Peyer's patch (tissue), 4 donors: Measurements from ENCODE around the gene DNAJB6. TPM values are rescaled to one million over a fixed set of nuclear protein-coding genes. Genes with fewer than 3 reads are reported as not detected.

Source experiments
- DNase-seq, 3 donors: peaks; one replicate each; pipeline ENCODE4 v3.0.0-alpha.2; 2017 to 2019
- H3K27ac ChIP-seq, 4 donors: fragments of 200-600 bp; sonication (generic); one replicate each; pipeline ENCODE4 v1.5.1; 2016 to 2019
- H3K27me3 ChIP-seq, 2 donors: fragments of 200-600 bp; sonication (generic); one replicate each; pipeline ENCODE4 v1.5.1; 2019
- H3K36me3 ChIP-seq, 3 donors: fragments of 200-600 bp; sonication (generic); one replicate each; pipeline ENCODE4 v1.5.1; 2016 to 2019
- H3K4me1 ChIP-seq, 4 donors: fragments of 200-600 bp; sonication (generic); one replicate each; pipeline ENCODE4 v1.5.1; 2016 to 2019
- H3K4me3 ChIP-seq, 4 donors: fragments of 200-600 bp; sonication (generic); 1 replicate in 3 of 4; 2 replicates in 1 of 4; pipeline ENCODE4 v1.5.1; 2016 to 2019; ENCODE audit warnings: mild to moderate bottlenecking in 1 of 4
- H3K9me3 ChIP-seq, 4 donors: fragments of 200-600 bp; sonication (generic); one replicate each; pipeline ENCODE4 v1.5.1; 2016 to 2019; ENCODE audit warnings: mild to moderate bottlenecking in 1 of 4
- POLR2A ChIP-seq, 2 donors: fragments of 450-650 bp; IDR thresholded peaks; one replicate each; pipeline ENCODE4 v1.5.1; 2017; ENCODE audit warnings: antibody characterized with exemption in 2 of 2, mild to moderate bottlenecking in 2 of 2, moderate library complexity in 2 of 2
- total RNA-seq, 4 donors: library from RNA; depleted of rRNA; stranded (reverse); fragments of >200 nt; gene quantifications; one replicate each; pipeline ENCODE4 v1.1.0, GENCODE V29; 2016
- TF ChIP-seq, protein P1 (sequence below), 6 experiments: fragments of 450-650 bp in 4 of 6; fragments of 200-600 bp in 2 of 6; sonication (generic) in 1 of 6; IDR thresholded peaks; one replicate each; pipeline ENCODE4 v1.5.1; 2017 to 2019; ENCODE audit warnings: antibody characterized with exemption in 6 of 6, mild to moderate bottlenecking in 3 of 6, moderate library complexity in 1 of 6

DNAJB6 gene
- total RNA-seq, 4 donors from 2014 or later, result 47.1 to 129 (median 61.3) TPM

DNA sequence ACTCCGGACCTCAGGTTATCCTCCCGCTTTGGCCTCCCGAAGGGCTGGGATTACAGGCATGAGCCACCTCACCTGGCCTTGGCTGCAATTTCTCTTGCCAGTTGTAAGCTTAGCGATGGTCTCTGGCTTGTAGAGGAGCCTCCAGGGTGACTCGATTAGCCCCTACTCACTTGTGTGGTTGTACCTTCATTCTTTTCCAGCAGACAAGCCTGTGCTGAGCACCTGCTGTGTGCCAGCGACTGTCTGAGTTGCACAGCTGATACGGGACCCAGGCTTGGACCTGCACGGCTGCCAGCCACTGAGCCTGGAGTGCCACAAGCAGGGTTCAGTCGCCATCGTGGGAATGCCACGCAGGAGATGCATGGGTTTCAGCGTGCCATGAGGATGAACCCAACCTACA, 42.0 kb upstream of the DNAJB6 start:
- Histone ChIP-seq H3K36me3 (no peaks in the 10 kb centered on the region), H3K4me3 (no peak overlapping the region), H3K4me1 (peaks cover 0 to 17% (median 0%) of the 10 kb centered on the region in 4 donors), H3K27ac (no peak overlapping the region), H3K9me3 (no peaks in the 10 kb centered on the region), H3K27me3 (no peaks in the 10 kb centered on the region)
- no peak for TF ChIP-seq POLR2A (IDR thresholded peaks at IDR 0.05)
- TF ChIP-seq, protein P1, sequence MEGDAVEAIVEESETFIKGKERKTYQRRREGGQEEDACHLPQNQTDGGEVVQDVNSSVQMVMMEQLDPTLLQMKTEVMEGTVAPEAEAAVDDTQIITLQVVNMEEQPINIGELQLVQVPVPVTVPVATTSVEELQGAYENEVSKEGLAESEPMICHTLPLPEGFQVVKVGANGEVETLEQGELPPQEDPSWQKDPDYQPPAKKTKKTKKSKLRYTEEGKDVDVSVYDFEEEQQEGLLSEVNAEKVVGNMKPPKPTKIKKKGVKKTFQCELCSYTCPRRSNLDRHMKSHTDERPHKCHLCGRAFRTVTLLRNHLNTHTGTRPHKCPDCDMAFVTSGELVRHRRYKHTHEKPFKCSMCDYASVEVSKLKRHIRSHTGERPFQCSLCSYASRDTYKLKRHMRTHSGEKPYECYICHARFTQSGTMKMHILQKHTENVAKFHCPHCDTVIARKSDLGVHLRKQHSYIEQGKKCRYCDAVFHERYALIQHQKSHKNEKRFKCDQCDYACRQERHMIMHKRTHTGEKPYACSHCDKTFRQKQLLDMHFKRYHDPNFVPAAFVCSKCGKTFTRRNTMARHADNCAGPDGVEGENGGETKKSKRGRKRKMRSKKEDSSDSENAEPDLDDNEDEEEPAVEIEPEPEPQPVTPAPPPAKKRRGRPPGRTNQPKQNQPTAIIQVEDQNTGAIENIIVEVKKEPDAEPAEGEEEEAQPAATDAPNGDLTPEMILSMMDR (IDR thresholded peaks at IDR 0.05), result no peak
- DNase-seq, result no peak

DNA sequence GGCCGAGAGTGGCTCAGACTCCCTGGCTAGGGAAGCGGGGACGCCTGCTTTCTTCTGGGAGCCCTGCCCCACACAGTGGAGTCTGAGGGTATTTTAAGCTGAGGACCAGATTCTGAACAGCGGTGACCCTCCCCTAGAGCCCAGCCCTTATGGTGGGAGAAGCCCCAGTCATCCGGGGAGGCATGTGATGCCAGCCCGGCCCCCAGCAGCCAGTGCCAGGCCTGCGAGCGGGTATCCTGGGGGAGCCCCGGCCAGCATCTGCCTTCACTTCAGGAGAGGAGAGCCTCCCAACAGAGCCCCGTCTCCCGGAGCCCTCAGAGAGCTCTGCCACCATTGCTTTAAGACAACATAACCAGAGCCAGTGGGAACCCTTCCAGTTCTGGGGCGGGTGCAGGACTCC, 41.5 kb upstream of the DNAJB6 start:
- H3K4me3 ChIP-seq, result no peak overlapping the region
- H3K4me1 ChIP-seq, result peaks cover 0 to 11% (median 0%) of the 10 kb centered on the region in 4 donors
- TF ChIP-seq, protein P1 (IDR thresholded peaks at IDR 0.05), result no peak
- no peak for TF ChIP-seq POLR2A (IDR thresholded peaks at IDR 0.05)
- no peaks in the 10 kb centered on the region for H3K9me3 ChIP-seq
- no peak overlapping the region for H3K27ac ChIP-seq
- H3K36me3 ChIP-seq, result no peaks in the 10 kb centered on the region
- H3K27me3 ChIP-seq, result no peaks in the 10 kb centered on the region
- no peak for DNase-seq

DNA sequence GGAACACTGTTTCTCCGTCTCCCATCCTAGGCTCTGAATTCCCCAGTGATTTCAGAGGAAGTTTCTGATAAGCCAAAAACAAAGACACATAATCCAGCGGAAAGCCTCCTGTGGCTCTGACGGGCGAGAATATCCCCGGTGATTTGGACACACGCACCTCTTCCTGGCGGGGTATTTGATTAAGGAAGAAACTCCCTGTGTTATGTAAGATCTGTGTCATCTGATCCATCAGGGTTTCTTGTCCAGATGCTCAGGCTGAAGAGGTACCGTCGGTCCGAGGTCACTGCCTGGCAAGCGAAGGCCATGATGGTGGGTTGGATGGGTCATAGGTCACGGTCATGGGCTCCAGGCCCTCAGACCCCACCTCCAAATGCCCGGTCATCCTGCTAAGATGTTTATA, 39.6 kb upstream of the DNAJB6 start:
- no peak for DNase-seq
- Histone ChIP-seq H3K4me1 (peaks cover 0 to 9% (median 0%) of the 10 kb centered on the region in 4 donors), H3K36me3 (no peaks in the 10 kb centered on the region), H3K27me3 (no peaks in the 10 kb centered on the region), H3K27ac (no peak overlapping the region), H3K9me3 (no peaks in the 10 kb centered on the region), H3K4me3 (no peak overlapping the region)
- TF ChIP-seq, protein P1 (IDR thresholded peaks at IDR 0.05), result no peak
- TF ChIP-seq POLR2A (IDR thresholded peaks at IDR 0.05), result no peak

DNA sequence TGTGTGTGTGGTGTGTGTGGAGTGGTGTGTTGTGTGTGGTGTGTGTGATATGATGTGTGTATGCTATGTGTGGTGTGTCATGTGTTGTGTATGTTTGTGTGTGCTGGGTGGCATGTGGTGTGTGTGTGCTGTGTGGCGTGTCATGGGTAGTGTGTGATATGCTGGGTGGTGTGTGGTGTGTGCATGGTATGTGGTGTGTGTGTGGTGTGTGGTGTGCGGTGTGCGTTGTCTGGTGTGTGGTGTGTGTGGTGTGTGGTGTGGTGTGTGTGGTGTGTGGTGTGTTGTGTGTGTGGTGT, 37.5 kb upstream of the DNAJB6 start:
- DNase-seq, result no peak
- Histone ChIP-seq H3K27ac (no peak overlapping the region), H3K4me3 (no peak overlapping the region), H3K36me3 (no peaks in the 10 kb centered on the region), H3K9me3 (no peaks in the 10 kb centered on the region), H3K4me1 (no peaks in the 10 kb centered on the region), H3K27me3 (no peaks in the 10 kb centered on the region)
- TF ChIP-seq, protein P1 (IDR thresholded peaks at IDR 0.05), result no peak
- no peak for TF ChIP-seq POLR2A (IDR thresholded peaks at IDR 0.05)

DNA sequence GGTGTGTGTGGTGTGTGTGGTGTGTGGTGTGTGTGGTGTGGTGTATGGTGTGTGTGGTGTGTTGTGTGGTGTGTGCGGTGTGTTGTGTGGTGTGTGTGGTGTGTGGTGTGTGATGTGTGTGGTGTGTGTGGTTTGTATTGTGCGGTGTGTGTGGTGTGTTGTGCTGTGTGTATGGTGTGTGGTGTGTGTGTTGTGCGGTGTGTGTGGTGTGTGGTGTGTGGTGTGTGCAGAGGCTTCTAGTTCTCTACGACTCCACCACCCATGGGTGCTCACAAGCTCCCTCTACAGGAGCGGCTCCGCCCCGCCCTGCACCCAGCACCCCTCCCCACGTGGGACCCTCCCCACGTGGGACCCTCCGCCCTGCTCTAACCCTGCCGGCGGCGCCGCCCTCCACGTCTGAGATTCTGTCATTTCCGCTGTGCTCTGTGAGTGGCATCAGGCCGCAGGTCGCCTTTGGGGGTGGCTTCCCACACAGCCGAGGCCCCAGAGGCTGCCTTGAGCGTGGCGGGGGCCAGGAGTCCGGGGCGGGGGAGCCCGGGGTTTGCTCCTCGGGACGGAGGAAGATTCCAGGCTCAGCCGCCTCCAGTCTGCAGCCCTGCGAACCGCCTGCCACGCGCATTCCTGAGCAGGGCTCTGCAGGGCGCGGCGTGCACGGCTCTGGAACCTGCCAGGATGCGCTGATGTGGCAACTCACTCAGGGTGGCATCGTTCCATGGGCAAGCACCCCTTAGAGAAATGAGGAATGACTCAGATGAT, 37.0 kb upstream of the DNAJB6 start:
- no peaks in the 10 kb centered on the region for H3K9me3 ChIP-seq
- H3K36me3 ChIP-seq, result no peaks in the 10 kb centered on the region
- H3K27me3 ChIP-seq, result no peaks in the 10 kb centered on the region
- no peak overlapping the region for H3K27ac ChIP-seq
- H3K4me3 ChIP-seq, result no peak overlapping the region
- TF ChIP-seq POLR2A (IDR thresholded peaks at IDR 0.05), result no peak
- TF ChIP-seq, protein P1 (IDR thresholded peaks at IDR 0.05), result no peak
- H3K4me1 ChIP-seq, result no peaks in the 10 kb centered on the region
- no peak for DNase-seq
